HT1080 (cell line): Measurements from ENCODE around the gene TLL1. TPM values are rescaled to one million over a fixed set of nuclear protein-coding genes. Genes with fewer than 3 reads are reported as not detected.

Source experiments
- DNase-seq: peaks from one replicate; pipeline ENCODE4 v3.0.0-alpha.2; 2015; ENCODE audit warnings: low read depth
- total RNA-seq: library from RNA; depleted of rRNA; stranded (reverse); fragments of >200 nt; shearing (Covaris generic); gene quantifications from 2 replicates; pipeline ENCODE4 v1.2.3, GENCODE V29; 2014

Gene TLL1
- total RNA-seq, 1 experiment from 2014 or later, result 0.31 TPM

- no peak for DNase-seq
Observed at GRCh38 chr4:165970703-165971420, 97.8 kb downstream of the TLL1 start.

GRCh38 chr4:165971446-165971845, 98.4 kb downstream of the TLL1 start:
- DNase-seq, result no peak

- peak; percentile 37 for DNase-seq
Observed at GRCh38 chr4:165971933-165972332, 98.9 kb downstream of the TLL1 start.

- DNase-seq, result peak; percentile 10
Observed at GRCh38 chr4:165972747-165973146, 99.7 kb downstream of the TLL1 start.

- no peak for DNase-seq
Observed at GRCh38 chr4:165982934-165983333, 109.9 kb downstream of the TLL1 start.

- no peak for DNase-seq
Observed at GRCh38 chr4:165986956-165987698, 114.1 kb downstream of the TLL1 start.

GRCh38 chr4:165991325-165992180, 118.5 kb downstream of the TLL1 start:
- no peak for DNase-seq

- no peak for DNase-seq
Observed at GRCh38 chr4:165992283-165992682, 119.2 kb downstream of the TLL1 start.

- peak; percentile 46 for DNase-seq
Observed at GRCh38 chr4:165994701-165995100, 121.7 kb downstream of the TLL1 start.

- peak; percentile 6 for DNase-seq
Observed at GRCh38 chr4:166003811-166004210, 130.8 kb downstream of the TLL1 start.

GRCh38 chr4:166006217-166006616, 133.2 kb downstream of the TLL1 start:
- no peak for DNase-seq

GRCh38 chr4:166008510-166008909, 135.5 kb downstream of the TLL1 start:
- DNase-seq, result no peak

- peak; percentile 64 for DNase-seq
Observed at GRCh38 chr4:166012129-166013030, 139.3 kb downstream of the TLL1 start.

GRCh38 chr4:166014411-166014810, 141.4 kb downstream of the TLL1 start:
- no peak for DNase-seq

- DNase-seq, result peak; percentile 10
Observed at GRCh38 chr4:166017804-166018203, 144.8 kb downstream of the TLL1 start.

GRCh38 chr4:166019441-166020220, 146.6 kb downstream of the TLL1 start:
- no peak for DNase-seq

GRCh38 chr4:166021617-166022016, 148.6 kb downstream of the TLL1 start:
- no peak for DNase-seq

GRCh38 chr4:166034965-166035364, 161.9 kb downstream of the TLL1 start:
- DNase-seq, result no peak

GRCh38 chr4:166039822-166040221, 166.8 kb downstream of the TLL1 start:
- no peak for DNase-seq

- DNase-seq, result no peak
Observed at GRCh38 chr4:166042510-166043055, 169.5 kb downstream of the TLL1 start.
